Stimulated activated CD4-positive, alpha-beta T cell treated with anti-CD3 and anti-CD28 coated beads, Interleukin-12 subunit alpha, Interleukin-12 subunit beta, amount 100 ng/mL, for 4 hours (primary cell): ENCODE data around the gene GIT1.

Source experiments
- DNase-seq: peaks from one replicate; pipeline ENCODE4 v3.0.0-alpha.2; 2020

The GIT1 gene

GRCh38 chr17:29592850-29593551 lies 3.6 kb upstream of the GIT1 start, which contains the start of gene ANKRD13B:
Gene ANKRD13B (plus strand): TSS chr17:29593132. CDS start chr17:29593622, 490 bp downstream.
- no peak for DNase-seq

DNA sequence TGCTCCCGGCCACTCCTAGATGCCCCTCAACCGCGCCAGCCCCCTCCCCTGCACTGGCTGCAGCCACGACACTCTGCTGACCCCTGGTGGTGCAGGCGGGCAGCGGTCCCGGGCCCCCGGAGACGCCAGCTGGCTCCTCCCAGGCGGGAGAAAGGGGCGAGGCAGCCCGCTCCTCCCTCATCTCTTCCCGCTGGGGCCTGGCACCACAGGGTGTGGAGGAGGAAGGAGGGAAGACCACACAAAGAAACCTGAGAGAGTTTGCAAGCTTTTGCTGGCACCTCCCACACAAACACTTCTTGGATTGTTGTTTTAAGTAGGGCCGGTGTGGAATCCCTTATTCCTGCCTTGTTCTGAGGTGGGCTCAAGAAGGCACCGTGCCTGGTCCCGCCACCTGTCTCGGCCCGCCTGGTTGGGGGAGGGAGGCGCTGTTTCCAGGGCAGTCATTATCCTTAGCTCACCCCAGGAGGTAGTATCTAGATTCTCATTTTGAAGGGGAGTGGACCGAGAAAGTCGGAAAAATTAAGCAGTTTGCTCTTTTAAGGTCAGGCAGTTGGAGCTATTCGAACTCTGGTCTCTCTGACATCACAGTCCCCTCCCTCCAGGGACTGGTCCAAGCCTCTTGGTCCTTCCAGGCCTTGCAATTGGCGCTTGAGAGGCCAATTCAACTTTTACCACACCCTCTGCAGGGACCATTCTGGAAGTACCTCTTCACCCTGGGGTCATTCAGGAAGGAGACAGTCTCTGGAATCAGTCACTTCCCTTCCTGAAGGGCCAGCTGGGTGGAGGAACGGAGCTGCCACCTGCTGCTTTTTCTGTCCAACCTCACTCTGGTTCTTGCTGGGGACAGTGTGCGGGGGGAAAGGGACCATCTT lies 2.5 kb upstream of the GIT1 start:
- DNase-seq, result peak; percentile 83

DNA sequence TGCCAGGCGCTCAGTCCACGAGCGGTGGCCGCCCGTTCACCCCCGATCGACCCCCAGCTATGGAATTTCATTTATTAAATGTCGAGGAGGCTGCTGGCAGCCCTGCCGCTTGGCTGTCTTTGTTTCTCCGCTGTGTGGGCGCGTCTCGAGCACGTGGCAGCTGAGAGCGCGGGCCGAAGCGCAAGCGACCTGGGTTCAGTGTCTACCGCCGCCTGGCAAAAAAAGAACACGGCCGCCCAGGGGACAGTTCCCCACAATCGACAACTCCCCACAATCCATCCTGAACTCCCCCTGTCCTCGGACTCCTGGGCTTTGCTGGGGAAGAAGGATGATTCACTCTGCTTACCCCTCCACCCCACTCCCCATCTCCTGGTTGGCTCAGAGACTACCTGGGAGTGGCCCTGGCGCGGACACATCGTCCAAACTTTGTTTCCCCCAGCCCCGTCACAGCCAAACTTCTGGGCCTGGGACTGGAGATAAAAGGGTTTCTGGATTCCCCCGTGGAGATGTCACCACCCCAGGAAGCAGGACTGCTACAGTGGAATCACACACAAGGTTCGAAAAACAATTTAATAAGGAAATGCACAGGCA lies 1.8 kb upstream of the GIT1 start:
- DNase-seq, result no peak

DNA sequence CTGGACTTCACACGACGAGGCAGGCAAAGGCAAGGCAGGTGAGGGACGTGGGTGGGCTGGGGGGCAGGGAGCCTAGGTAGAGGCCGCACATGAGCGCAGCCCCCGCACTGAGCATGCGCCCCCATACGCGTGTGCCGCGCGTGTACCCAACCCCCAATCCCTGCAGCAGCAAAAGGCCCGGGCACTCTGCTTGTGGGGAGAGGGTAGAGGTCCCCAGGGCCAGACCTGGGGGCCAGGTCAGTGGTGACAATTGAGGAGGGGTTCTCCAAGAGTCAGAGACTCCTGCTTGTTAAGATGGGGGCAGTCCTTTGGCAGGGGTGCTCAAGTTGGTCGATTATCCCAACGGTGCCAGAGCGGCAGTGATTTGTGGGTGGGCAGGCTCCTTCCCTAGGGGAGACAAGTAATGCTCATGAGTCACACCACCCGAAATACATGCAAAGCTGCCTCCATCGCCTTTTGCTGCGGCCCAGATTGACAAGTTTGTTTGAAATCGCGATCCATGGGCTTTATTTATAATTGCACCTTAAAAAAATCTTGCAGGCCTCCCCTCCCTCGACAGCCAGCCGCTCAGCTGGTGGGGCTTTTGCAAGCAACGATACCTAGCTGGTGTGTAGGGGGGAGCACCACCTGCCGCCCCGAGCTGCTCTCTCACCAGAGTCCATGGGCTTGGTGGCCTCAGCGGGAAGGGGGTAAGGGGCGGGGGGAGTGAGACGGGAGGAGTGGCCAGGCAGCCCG lies 1.1 kb upstream of the GIT1 start:
- no peak for DNase-seq

GRCh38 chr17:29588562-29589411 lies 661 bp downstream of the GIT1 start:
- peak; percentile 58 for DNase-seq

- DNase-seq, result no peak
These were observed 1.4 kb downstream of the GIT1 start for GRCh38 chr17:29588017-29588561.

DNA sequence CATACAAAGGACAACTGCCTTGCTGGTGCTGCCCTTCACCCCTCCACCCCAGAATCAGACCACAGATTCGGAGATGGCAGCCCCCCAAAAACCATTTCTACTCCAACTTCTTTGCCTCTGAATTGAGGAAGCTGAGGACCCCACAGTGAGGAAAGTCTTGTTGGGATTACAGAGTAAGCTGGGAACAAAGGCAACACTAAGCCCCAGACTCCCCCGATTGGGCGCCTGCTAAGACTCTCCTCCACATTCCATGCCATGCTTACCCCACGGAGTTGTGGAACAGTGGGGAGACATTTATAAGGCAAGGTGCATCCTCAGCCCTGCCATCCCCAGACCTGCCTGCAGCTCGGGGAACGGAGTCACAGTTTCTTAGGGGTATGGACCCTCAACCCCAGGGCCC lies 1.9 kb downstream of the GIT1 start:
- no peak for DNase-seq

GRCh38 chr17:29586676-29587469 lies 2.6 kb downstream of the GIT1 start:
- DNase-seq, result no peak

DNA sequence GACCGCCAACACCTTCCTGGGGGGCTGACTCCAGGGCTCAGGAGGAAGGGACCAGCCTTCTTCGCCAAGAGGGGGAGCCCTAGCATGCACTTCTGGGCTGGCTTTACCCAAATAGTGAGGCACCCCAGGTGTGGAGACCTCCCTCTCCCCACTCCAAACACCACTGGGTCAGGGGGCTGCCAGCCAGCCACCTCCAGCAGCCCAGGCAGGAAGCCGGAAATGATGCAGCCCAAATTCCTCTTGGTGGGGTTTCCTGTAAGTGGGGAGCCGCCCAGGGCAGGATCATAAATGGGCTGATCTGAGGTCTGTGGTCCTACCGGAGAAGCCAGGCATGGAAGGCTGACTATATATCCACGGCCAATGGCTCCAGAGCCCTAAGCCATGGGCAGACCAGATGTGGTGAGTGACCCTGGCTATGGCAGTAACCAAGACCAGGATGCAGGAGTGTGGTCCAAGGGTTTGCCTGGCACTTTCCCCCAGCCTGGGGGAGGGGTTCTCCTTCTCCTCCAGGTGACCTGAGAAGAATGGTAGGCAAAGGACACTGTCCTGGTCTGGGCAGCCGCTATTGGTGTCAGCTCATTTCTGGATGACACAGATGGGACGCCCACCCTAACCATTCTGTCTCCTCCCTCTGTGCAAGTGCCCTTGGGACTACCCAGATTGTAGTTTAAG lies 4.2 kb downstream of the GIT1 start:
- DNase-seq, result no peak

DNA sequence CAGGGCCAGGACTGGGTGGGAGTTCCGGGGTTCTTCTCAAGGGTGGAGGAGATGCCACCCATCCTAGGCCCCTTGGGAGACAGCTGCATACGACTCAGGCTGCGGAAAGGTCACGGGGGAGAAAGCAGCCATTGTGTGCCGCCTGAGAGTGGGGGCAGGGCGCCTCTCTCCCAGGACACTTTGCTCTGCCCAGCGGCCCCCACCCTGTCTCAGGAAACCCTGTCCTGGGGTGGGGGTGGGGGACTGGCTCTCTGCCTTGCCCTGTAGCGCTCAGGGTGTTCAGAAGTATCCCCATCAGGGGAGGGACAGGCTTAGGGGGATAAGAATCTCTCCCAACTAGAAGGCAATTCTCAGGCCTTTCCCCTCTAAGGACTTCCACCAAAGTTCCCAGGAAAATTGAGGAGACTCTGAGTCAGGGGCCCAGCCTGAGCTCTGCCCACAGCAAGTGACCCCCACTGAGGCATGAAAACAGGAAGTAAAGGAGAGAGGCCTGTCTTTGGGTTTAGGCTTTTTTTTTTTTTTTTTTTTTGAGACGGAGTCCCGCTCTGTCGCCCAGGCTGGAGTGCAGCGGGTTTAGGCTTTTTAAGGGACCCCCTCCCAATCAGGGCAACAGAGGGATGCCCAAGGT lies 4.9 kb downstream of the GIT1 start:
- DNase-seq, result no peak

- no peak for DNase-seq
These were observed 5.9 kb downstream of the GIT1 start for GRCh38 chr17:29583324-29584248.

- DNase-seq, result no peak
These were observed 6.7 kb downstream of the GIT1 start for GRCh38 chr17:29582772-29583171.

DNA sequence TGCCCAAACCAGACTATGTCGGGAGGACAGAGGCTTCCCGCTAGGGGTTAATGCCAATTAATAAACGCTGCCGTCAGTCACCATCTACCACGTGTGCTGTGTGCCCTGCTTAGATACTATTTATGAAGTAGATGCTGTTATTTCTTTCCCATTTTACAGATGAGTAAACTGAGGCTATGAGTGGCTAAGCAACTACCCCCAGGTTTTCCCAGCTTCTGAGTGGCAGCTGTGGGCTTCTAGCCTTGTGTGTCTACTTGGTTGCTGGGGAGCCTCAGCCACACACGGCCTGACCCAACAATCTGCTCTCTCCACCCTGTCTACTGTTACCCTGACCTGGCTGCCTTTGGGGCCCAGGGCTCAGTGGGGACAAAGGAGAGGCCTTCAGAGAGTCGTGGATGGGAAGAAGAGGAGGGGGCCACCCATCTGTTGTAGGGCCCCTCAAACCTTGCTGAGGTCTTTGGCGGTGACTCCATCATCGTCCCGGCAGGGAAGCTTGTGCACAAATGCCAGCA lies 7.1 kb downstream of the GIT1 start:
- DNase-seq, result no peak

DNA sequence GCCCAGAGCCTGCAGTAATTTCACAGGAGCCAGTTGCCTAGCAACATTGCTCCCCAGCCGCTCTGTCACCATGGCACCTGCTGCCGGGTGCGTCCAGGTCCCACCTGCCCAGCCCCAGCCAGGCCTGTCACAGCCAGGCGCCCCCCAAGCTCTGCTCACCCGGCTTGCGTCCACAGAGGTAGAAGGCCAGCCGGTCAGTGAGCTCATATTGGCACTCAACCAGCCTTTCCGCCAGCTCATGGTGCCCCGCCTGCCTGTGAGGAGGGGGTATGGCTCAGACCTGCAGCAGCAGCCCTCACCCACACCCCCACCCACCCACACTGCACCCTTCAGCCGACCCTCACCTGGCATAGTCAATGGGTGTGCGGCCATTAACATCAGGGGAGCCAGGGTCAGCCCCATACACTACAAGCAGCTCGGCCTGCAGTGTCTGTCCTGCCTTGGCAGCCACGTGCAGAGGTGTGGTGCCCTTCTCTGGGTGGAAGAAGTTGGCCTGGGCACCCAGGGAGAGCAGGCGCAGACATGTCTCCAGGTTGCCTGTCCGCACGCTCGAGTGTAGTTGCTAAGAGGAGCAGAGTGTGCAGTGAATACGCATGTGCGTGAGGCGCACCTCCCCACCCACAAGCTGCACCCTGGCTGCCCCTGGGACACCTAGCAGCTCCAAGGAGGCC lies 7.7 kb downstream of the GIT1 start:
- no peak for DNase-seq

GRCh38 chr17:29579866-29580771 lies 9.3 kb downstream of the GIT1 start:
- DNase-seq, result peak; percentile 88

DNA sequence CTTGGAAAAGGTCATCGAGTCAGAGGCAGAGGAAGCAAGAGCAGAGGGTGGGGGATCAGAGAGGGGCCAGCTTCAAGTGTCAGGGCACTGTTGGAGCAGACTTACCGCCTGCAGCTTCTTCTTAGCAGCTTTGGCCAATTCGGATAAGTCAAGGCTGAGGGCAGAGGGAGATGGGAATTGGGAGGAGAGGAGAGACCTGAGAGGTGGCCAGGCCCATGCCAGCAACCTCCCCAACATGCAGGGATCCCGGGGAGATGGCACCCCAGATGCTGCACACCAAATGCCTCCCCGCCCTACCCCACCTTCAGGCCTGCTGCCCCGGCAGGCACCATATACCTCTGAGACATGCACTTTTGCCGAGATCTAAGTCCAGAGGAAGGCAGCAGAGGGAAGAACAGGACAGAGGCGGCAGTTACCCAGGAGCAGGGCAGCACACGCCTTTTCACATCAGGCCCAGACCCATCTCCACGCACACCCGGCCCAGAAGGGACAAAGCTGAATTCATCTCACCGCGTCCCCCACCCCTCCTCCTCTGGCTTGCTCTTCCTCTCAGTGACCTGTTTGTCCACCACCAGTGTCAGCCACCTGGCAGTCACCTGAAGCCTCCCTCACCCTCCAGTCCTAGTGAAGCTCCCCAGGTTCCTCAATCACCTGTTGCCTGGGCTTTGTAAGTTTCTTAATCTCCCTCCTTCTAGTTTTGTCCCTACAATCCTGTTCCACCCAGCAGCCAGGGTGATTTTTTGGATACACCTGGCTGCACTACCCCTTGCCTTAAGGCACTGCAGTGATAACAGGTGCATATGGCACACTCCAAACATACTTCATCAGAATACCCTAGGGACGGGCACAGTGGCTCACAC lies 10.6 kb downstream of the GIT1 start:
- DNase-seq, result no peak
